GM12872 (cell line): ENCODE measurements around the gene DPP9.

Experiments
- TF ChIP-seq, protein P1 (sequence below): IDR thresholded peaks from 3 replicates; pipeline ENCODE4 v1.5.1; 2011; ENCODE audit warnings: low read depth, mild to moderate bottlenecking, low read length, moderate library complexity; ENCODE audit not compliant: insufficient read depth

The DPP9 gene

DNA sequence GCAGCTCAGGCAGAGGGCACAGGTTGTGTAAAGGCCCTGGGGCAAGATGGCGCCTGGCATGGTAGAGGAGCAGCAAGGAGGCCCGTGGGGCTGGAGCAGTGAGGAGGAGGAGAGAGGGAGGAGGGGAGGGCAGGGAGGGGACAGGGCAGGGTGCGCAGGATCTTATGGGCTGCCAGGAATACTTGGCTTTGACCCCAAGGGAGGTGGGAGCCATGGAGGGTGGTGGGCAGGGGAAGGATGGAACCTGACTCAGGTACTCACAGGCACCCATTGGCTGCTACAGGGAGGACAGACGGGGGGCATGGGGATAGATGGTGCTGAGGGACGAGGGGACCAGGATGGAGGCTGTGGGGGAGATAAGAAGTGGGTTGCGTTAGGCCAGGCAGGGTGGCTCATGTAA, 81.0 kb downstream of the DPP9 start:
- TF ChIP-seq, protein P1, sequence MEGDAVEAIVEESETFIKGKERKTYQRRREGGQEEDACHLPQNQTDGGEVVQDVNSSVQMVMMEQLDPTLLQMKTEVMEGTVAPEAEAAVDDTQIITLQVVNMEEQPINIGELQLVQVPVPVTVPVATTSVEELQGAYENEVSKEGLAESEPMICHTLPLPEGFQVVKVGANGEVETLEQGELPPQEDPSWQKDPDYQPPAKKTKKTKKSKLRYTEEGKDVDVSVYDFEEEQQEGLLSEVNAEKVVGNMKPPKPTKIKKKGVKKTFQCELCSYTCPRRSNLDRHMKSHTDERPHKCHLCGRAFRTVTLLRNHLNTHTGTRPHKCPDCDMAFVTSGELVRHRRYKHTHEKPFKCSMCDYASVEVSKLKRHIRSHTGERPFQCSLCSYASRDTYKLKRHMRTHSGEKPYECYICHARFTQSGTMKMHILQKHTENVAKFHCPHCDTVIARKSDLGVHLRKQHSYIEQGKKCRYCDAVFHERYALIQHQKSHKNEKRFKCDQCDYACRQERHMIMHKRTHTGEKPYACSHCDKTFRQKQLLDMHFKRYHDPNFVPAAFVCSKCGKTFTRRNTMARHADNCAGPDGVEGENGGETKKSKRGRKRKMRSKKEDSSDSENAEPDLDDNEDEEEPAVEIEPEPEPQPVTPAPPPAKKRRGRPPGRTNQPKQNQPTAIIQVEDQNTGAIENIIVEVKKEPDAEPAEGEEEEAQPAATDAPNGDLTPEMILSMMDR, result no peak

DNA sequence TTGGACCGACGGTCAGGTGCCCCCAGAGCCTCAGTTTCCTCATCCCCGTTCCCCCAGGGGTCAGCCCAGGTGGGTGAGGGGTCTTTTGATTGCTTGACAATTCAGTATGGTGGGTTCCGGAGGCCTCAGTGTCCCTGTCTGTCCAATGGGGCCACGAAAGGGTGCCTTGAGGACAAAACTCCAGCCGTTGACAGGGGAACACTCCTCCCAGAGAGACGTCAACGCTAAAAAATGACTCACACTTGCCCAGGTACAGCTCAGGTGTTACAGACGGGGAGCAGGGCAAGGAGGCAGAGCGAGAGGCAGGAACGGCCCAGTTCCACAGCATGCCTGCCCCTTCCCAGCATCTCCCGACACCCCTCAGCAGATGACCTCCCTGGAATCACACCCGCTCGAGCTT, 82.5 kb downstream of the DPP9 start:
- TF ChIP-seq, protein P1, result no peak

DNA sequence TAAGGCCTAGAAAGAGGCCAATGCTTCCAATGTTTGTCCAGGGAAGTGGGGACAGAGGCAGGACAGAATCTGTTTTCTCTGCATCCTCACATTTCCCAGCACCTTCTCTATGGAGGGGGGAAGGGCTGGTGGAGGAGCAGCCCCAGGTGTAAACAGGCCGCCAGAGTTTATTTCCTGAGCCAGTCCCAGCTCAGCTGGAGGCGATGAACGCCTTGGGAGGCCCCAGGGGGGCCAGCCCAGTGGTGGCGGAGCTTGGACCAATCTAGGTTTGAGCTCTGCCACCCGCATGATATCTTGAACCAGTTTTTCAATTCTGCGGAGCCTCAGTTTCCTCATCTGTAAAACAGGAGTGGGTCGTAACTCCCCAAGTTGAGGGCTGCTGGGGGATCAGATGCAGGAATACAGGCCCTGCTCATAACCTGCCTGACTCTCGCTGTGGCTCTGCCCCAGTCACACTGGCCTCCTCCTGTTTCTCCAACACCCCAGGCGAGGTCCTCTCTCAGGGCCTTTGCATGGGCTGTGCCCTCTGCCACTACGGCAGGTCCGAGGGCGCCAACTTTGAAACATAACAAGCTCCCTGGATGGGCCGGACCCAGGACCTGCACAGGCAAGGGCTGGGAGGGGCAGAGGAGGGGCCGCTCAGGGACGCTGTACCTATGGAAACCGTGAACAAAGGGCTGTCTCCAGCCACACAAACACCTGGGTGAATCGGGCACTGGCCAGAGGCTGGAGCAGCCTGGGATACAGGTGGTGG, 83.2 kb downstream of the DPP9 start:
- TF ChIP-seq, protein P1, result no peak

DNA sequence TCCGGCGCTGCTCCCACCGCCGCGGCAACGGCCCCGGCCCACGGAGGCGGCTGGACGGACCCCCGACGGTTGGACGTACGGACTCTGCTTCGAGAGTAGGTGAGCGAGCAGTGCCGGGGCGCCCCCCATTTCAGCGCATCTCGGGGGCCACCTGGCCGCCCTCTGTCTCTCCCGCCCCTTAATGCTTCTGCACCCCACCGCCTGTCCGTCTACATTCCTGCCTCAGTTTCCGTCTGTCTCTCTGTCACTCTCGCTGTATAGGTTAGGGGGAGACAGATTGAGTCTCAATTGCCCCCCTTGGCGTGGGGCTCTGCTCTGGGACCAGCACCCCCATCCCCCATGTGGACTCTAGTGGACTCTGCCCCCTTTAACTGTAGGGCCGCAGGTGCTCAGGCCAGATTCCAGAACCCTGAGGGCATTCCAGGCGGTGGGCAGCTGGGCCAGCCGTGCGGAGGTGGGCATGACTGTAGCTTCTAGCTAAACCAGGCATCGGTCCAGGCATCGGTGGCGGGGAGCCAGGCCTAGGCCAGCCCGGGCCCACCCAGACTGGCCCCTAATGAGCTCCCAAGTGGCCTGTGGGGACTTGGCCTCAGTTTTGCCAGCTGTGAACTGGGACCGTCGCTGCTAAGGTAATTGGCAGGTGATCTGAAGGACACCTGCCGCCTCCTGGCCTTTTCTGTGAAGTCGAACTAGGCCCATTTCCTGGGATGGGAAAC, 84.0 kb downstream of the DPP9 start:
- TF ChIP-seq, protein P1, result no peak

DNA sequence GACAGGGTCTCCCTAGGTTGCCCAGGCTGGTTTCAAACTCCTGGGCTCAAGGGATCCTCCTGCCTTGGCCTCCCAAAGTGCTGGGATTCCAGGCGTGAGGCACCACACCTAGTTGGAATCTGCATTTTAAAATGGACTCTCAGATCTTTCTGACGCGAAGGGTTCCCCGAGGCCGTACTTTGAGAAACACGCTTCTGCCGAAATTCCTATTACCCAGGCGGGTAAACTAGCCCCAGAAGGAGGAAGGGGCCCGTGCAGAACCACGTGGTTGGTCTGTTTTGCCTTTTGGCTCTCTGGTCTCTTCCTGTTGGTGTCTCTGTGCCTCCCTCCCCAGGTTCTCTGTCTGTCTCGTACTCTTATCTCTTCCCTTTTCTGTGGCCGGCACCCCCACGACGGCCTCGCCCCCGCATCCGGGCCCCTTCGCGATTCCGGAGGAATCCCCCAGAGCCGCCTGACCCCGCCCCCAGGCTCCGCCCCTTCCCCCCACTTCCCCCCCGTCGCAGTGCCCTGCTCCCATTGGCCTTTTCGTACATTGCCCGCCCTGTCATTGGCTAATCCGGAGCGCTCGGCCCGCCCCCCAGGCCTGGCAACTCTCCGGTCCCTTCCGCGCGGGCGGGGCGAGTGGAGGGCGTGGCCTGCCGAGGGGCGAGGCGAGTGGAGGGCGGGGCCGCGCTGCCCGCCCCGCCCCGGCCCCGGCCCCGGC, 84.7 kb downstream of the DPP9 start, which contains the start of gene TNFAIP8L1:
TSS of gene TNFAIP8L1 (plus strand) at position 689 of the 703 bp plus-strand sequence. CDS start 12,354 bp downstream, outside the sequence.
- TF ChIP-seq, protein P1, result no peak

DNA sequence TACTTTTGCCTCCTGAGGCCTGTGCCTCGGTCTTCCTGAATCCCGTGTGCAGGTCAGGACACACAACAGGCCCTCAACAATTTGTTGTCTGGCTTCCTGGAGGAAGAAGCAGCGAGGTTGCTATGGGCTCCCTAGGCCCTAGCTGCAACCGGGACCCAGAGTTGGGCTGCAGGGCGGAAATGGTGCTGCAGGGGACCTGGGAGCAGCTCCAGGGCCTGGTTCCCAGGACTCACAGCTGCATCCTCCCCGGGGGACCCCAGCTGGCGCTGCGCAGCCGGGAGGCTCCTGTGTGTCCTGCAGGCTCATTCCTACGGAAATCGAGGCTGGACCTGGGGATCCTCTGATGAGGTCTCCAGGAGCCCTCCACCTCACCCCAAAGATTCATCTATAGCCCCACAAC, 85.3 kb downstream of the DPP9 start:
- TF ChIP-seq, protein P1, result no peak

DNA sequence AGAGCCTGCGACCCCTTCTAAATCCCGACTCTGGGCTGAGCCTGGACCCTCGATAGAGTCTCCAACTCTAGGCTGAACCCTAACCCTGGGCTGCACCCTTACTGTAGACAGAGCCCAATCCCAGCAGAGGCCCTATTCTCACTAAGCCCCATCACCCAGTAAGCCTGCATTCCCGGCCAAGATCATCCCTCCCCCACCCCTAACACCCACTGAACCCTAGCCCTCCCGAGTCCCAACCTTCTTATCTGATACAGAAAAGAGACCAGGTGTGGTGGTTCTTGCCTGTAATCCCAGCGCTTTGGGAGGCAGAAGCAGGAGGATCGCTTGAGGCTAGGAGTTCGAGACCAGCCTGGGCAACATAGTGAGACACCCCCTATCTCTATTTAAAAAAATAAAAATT, 86.9 kb downstream of the DPP9 start:
- TF ChIP-seq, protein P1, result no peak
